AG04450 (cell line): ENCODE results near the gene SEZ6. TPM values are rescaled to one million over a fixed set of nuclear protein-coding genes. Genes with fewer than 3 reads are reported as not detected.

Experiments used
- CTCF ChIA-PET: fragments of 300-600, 350-600 bp; formaldehyde crosslinking; extraction: SDS; loops from one replicate; lab custom pipeline; 2022; ENCODE audit warnings: antibody characterized with exemption, inconsistent platforms; lab: Charles Lee
- POLR2A ChIA-PET: fragments of 350-600 bp; formaldehyde crosslinking; extraction: SDS; loops from one replicate; lab custom pipeline; 2021; ENCODE audit warnings: antibody characterized with exemption, inconsistent platforms; lab: Yijun Ruan, JAX
- DNase-seq: peaks from one replicate; pipeline ENCODE4 v3.0.0-alpha.2; 2011; ENCODE audit warnings: low read depth, low spot score
- H3K27ac ChIP-seq: one replicate; pipeline ENCODE4 v1.5.1; 2012; ENCODE audit warnings: low read depth, low read length, control low read depth
- H3K27me3 ChIP-seq: one replicate; pipeline ENCODE4 v1.6.0; 2012; ENCODE audit warnings: low read length; ENCODE audit not compliant: control insufficient read depth, insufficient read depth
- H3K4me3 ChIP-seq: 2 replicates; pipeline ENCODE4 v1.5.1; 2011; ENCODE audit warnings: mild to moderate bottlenecking, low read depth, low read length, control low read depth
- H3K9me3 ChIP-seq: 2 replicates; pipeline ENCODE4 v1.5.1; 2012; ENCODE audit warnings: low read length; ENCODE audit not compliant: control insufficient read depth, insufficient read depth
- CTCF ChIP-seq: IDR thresholded peaks from 2 replicates; pipeline ENCODE4 v1.5.1; 2011; ENCODE audit warnings: low read depth, low read length, control low read depth, inconsistent platforms
- polyA plus RNA-seq: library from polyadenylated mRNA; depleted of rRNA; stranded (reverse); fragments of >200 nt; gene quantifications from 2 replicates; pipeline ENCODE4 v1.2.3, GENCODE V29; 2011

Gene SEZ6
- polyA plus RNA-seq, 1 experiment, result not detected

GRCh38 chr17:28920201-28920600 is 85.6 kb downstream of the SEZ6 start:
- Histone ChIP-seq H3K27me3 (no peaks in the 10 kb centered on the region), H3K4me3 (no peak overlapping the region), H3K27ac (no peak overlapping the region), H3K9me3 (no peaks in the 10 kb centered on the region)
- ChIA-PET POLR2A (no interaction called here), CTCF (no interaction called here)
- TF ChIP-seq CTCF, result no peak
- no peak for DNase-seq

- no peak for DNase-seq
- no peak for TF ChIP-seq CTCF
- Histone ChIP-seq H3K9me3 (no peaks in the 10 kb centered on the region), H3K27me3 (no peaks in the 10 kb centered on the region), H3K27ac (no peak overlapping the region), H3K4me3 (no peak overlapping the region)
- ChIA-PET CTCF (interaction anchor here (1.4 to 2.3 kb wide), 3 partner anchors 9 to 199 kb away, joined by 3 to 7 read pairs (median 5); no protein-coding TSS in a partner anchor), POLR2A (no interaction called here)
These were observed 87.5 kb downstream of the SEZ6 start for GRCh38 chr17:28918295-28918694.

GRCh38 chr17:28917465-28917864 is 88.4 kb downstream of the SEZ6 start:
- no peak overlapping the region for H3K27ac ChIP-seq
- no peaks in the 10 kb centered on the region for H3K27me3 ChIP-seq
- no peak overlapping the region for H3K4me3 ChIP-seq
- ChIA-PET CTCF (interaction anchor here (1.1 to 2.3 kb wide), 3 partner anchors 8 to 200 kb away, joined by 3 to 7 read pairs (median 5); no protein-coding TSS in a partner anchor), POLR2A (no interaction called here)
- DNase-seq, result no peak
- no peak for TF ChIP-seq CTCF
- no peaks in the 10 kb centered on the region for H3K9me3 ChIP-seq

GRCh38 chr17:28917029-28917428 is 88.8 kb downstream of the SEZ6 start:
- no peak for DNase-seq
- no peak overlapping the region for H3K27ac ChIP-seq
- no peaks in the 10 kb centered on the region for H3K9me3 ChIP-seq
- CTCF ChIA-PET, result interaction anchor here (1.0 to 2.3 kb wide), 8 partner anchors 8 to 200 kb away, joined by 3 to 13 read pairs (median 7); no protein-coding TSS in a partner anchor
- H3K4me3 ChIP-seq, result no peak overlapping the region
- no peaks in the 10 kb centered on the region for H3K27me3 ChIP-seq
- POLR2A ChIA-PET, result no interaction called here
- no peak for TF ChIP-seq CTCF

GRCh38 chr17:28916302-28916934 is 89.4 kb downstream of the SEZ6 start:
- no peak for DNase-seq
- TF ChIP-seq CTCF, result peak; percentile 54
- Histone ChIP-seq H3K27ac (no peak overlapping the region), H3K9me3 (no peaks in the 10 kb centered on the region), H3K27me3 (no peaks in the 10 kb centered on the region), H3K4me3 (no peak overlapping the region)
- CTCF ChIA-PET, result interaction anchor here (1.0 to 2.3 kb wide), 7 partner anchors 9 to 201 kb away, joined by 3 to 13 read pairs (median 7); no protein-coding TSS in a partner anchor
- POLR2A ChIA-PET, result no interaction called here
